Activated CD8-positive, alpha-beta memory T cell treated with anti-CD3 and anti-CD28 coated beads, Interleukin-2, amount 50 U/mL, for 1 hour (primary cell): Measurements from ENCODE around the gene MAFG.

ENCODE experiments used
- DNase-seq: peaks from one replicate; pipeline ENCODE4 v3.0.0-alpha.2; 2020; ENCODE audit errors: extremely low read depth

The MAFG gene

DNA sequence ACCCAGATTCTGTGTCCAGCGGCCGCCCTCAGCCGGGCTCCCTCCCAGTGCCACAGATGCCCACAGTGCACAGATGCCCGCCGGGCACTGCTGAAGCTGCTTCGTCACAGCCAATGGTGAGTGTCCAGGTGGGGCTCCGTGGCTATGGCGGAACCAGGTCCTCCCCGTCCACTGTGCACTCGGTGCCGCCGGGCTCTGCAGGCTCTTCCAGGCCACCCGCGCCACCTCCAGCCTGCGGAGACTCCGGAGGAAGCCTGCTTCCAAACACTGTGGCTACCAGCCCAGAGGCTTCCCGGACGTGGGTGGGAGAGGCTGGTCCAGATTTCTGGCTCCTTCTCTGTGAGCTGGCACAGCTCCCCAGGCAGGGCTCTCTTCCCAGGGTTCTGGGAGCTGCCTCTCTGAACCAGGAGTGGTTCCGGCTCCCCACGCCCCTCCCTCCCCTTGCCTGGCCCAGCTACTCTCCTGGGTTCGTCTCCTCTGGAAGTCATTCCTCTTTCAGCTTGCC lies 12.4 kb upstream of the MAFG start:
- no peak for DNase-seq

DNA sequence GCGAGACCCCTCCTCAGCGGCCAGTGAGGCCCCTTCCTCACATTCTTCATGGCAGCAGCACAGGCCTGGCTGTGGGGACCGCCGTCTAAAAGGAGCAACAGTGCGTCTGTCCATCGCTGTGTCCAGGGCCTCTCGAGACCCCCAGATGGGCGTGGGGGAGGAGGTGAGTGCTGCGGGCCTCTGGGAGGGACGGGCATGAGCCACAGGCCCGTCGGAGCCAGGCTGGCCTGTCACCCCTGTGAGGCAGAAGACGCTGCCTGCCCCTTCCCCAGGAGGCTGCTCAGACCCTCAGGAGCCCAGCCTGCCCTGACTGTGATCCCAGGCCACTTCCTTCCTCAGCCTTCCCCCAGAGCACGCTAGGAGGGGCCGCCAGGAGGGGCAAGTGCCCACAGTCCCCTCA lies 11.7 kb upstream of the MAFG start:
- DNase-seq = no peak

DNA sequence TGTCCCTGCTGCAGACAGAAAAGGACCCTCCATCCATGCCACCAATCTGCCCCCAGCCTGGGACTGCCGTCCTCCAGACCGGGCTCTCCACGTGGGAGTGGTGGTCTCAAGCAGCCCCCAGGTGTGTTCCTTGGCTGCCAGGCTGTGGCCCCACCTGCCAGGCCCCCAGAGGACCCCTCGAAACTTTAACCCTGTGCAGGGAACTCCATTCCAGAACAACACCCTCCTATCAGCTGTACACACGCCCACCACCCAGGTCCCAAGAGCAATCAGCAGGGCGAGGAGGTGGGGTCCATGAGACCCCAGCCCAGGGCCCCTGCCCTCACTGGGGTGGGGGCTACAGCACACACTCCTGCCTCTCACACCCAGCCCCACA lies 8.2 kb upstream of the MAFG start:
- no peak for DNase-seq

- no peak for DNase-seq
Measured at GRCh38 chr17:81934850-81935708, 7.5 kb upstream of the MAFG start.

DNA sequence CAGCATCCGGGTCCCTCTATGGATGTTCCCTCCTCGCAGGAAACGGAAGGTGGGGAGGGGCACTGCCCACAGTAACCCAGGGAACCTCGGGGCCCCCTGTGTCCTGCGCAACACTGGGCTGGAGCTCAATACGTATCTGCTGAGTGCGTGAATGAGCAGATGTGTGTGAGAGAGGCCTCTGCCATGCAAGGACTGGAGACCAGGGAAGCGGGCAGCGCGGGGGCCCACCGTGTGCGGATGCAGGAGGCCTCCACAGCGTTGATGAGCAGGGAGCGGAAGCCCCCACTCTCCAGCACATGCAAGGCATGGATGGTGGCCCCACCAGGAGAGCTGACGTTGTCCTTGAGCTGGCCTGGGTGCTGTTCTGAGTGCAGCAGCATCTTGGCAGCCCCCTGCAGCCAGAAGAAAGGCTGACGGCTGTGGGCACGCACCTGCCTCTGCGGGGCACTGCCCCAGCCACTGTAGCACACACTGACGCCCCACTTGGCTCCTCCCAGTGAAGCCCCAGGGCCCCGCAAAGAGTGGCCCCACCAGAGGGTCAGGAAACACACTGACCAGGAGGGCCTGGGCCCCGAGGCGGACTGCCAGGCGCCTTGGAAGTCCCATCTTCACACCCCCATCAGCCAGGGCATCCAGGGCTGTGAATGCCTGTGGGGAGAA lies 6.7 kb upstream of the MAFG start:
- DNase-seq = no peak

DNA sequence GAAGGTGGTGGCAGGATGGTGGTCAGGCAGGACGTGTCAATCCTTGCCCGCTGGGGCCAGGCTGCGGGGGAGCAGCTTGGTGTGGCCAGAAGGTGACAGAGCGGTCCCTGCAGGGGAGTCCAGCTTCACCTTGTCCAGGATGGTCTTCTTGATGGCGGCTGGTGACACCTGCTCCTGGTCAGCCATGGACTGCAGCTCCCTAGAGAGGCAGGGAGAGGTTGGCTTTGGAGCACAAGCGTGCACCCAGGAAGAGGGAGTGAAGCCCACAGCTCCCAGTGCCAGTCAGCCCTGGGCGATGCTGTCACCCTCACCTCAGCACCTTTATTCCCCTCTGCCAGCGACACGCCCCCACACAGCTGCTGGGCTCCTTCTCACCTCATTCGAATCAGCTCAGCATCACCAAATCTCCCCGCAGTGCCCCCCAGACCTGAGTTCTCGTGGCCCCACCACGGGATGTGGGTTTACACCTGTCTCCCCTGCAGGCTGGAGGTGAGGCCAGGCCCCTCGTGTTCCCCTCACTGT lies 5.7 kb upstream of the MAFG start:
- no peak for DNase-seq

DNA sequence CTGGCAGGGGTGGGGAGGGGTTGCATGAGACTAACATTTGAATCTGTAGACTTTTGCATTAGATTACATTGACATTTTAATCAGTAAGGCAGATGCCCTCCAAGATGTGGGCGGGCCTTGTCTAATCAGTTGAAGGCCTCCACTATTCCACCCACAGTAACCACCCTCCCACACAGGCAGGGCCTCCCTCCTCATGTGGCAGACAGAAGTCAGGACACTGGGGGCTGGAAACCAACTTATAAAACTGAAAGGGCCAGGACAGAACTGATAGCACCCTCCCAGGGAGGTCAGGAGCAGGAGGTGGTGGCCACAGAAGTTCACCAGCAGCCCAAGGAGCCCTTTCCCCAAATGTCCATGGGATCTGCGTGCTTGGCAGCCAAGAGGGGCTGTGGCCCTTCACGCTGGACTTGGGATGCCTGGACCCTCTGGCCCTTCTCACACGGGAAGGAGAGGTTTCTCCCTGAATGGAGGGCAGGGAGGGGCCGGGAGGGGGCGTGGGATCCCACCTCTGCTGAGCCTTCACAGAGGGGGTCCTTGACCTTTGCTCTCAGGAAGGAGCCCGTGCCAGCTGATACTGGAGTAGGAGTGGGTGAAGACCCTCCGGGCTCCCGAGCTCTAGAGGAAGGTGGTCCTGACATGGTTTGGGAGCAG lies 4.9 kb upstream of the MAFG start:
- DNase-seq = no peak

DNA sequence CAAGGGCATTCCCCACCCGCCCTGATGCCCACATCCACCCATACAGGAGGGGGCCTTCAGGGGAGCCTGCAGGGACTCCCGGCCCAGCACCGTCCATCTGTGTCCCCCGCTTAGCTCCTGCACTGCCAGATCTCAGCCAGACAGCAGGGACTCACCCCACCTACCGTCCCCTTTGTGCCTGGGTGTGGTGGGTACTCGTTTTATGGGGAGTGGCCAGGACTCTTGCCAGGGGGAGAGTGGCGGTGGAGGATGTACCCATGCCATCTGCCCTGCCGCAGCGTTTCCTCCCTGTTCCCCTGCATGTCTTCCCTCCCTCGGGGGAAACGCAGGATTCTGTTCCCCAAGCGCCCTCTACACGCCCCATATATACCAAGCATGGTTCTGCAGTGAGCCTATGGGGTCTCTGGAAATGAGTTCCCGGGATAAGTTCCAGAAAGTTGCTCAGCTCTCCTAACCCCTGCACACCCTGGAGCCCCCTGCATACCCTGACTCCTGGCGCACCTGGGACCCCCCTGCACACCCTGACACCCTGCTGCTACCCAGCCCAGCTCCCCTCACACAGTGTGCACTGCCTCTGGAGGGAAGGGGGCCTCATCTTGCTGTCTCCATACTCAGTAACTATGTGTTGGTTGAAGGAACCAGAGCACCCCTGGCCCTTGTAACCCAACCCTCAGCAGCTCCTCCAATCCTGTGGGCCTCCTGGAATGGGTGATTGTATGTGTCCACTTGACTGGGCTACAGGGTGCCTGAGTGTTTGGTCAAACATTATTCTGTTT lies 4.2 kb upstream of the MAFG start:
- DNase-seq = no peak

DNA sequence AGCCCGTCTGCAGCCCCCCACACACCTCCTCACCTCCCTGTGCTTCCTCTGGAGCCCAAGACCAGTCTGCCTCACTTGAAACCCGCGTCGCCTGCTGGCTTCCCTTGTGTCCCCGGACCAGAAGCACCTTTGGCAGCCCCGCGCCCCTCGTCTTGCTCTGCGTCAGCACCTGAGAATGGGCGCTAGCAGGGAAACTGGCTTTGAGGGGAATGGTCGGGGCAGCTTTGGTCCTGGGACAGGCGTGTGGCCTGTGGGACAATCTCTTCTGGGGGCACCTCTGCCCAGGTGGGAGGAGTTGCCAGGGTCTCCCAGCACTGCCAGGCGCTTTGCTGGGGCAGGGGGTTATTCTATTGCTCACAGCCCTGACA lies 3.6 kb upstream of the MAFG start:
- DNase-seq = no peak

DNA sequence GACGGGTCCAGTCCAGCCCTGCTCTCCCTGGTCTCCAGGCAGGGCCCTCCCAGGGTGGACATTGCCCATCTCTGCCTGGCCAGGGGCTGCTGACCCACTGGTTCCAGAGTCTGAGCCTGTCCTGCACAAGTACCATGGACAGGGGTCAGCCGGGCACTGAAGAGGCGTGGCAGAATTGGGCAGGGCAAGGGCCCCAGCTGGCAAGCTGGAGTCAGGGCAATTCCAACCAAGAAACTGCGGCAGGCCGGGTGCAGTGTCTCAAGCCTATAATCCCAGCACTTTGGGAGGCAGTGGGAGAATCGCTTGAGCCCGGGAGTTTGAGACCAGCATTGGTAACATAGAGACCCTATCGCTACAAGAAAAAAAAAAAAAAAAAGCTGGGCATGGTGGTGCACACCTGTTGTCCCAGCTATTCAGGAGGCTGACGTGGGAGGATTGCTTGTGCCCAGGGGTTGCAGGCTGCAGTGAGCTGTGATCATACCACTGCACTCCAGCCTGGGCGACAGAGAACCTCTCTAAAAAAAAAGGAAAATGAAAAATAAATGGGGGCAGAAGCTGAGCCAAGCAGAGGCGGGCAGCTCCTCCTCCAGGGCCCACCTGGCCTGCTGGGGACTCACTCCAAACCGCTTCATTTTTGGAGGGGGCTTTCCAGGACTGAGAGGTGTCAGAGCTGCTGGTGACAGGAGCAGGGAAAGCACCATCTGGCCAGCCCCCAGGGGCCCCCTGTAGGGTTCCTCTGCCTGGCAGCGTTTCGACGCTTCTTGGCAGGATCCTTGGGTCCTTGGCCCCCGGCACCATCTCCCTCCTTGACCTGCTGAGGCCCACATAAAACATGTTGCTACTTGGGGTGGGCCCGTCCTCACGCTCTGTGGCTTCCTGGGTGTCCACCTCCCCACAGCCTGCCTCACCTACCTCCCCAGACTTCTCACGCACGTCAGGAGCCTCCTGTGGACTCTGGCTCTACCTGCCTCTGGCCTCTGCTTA lies 2.9 kb upstream of the MAFG start:
- DNase-seq = no peak

- no peak for DNase-seq
Measured at GRCh38 chr17:81929253-81930141, 2.0 kb upstream of the MAFG start.

DNA sequence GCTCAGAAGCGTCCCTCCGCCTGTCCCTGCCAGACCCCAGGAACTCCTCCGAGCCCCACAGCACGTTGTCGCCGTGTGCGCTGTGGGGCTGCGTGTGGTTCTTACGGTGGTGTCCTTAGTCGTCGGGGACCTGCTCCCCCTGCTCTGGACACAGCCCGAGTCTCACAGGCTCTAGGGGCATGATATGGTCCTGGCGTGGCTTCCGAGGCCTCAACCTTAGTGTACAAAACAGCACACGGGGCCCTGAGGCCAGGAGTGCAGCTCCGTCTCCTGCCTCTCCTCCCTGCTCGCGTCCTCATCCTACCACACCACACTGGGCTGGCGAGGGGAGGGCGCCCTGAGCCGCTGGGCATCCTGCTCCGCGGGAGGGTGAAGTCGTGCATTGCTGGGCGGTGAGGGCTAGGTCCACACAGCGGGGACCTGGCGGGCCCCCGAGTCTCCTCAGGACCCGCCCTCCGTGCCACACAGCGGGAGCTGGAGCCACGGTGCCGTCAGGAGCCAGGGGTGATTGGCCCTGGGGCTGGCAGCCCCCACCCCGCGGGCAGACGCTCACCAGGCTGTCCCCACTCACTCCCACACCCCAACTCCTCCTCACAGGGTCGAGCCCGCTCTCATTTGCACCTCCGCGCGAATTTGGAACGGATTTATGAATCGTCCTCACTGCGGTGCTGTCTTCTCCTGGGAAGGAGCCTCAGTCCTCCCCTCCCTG lies 1.2 kb upstream of the MAFG start:
- no peak for DNase-seq

- DNase-seq = no peak
Measured at GRCh38 chr17:81927152-81927652, 333 bp downstream of the MAFG start.

DNA sequence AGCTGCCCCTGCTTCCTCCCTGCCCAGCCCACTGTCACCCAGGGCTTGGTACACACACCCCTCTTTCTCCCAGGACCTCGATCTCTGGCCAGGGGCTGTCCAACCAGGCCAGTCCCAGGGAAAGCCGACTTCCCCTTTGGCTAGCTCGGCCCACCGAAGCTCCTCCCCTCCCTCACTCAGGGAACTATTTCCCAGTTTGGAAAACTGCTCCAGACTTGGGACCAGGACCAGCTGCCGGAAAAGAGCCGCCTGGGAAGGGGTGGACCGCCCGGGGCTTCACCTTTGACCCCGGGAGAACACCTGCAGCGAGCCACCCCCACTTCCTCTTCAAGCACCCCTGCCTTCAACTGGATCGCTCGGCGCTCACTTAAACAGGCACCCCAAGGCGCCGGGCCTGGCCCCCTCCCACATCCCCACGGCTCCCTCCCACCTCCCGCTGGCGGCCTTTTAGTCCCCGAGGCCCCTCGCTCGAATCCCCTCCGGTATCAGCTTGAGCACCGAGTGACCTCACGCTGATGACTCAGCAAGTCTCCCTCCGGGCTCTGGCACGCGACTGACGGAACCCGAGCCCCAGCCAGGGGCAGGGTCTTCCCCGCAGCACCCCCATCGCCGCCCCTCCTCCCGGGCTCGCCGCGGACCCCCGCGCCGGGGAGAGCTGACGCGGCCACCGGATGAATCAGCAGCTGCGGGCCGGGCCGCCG lies 934 bp downstream of the MAFG start:
- no peak for DNase-seq

GRCh38 chr17:81925860-81926450 lies 1.6 kb downstream of the MAFG start:
- no peak for DNase-seq

DNA sequence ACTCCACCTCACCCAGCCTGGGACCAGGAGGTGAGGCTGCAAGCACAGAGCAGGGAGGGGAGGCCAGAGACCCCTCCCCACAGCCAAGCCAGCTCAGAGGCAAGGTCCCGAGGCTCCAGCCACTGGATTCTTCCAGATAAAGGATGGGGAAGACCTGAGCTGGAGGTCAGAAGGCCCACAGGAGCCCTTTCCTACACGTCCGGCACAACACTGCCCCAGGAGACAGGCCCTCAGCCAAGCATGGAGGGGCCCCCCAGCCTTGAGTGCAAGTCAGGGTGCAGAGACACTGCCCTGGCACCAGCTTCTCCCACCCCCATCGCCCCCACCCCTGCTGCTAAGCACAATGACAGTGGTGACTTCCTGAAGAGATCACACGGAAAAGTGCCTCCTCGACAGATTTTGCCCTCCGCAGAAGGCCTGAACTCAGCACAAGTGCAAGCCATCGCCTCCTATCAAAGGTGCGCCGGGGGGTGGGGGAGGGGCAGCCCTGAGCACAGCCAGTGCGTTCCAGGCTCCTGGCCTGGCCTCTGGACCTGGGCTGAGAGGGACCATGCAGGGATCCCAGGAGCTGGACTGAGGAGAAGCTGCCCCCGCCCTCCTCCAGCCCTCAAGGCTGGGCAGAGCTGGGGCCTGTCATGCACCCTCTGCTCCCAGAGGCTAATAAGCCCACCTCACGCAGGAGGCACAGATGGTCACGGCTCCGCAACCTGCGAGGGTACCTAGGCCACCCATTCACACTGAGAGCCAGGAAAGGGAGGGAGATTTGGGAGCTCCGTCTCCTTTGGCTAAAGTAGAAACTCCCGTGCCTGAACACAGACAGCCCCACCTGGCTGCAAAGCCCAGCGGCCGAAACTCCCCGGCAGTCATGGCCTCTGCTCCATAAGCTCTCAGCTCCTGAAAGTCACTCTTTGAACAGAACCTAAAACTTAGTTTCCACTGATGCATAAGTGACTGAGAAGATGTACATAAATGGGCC lies 2.7 kb downstream of the MAFG start:
- no peak for DNase-seq
